ENCODE results near the gene KLF11. TPM values are rescaled to one million over a fixed set of nuclear protein-coding genes. Genes with fewer than 3 reads are reported as not detected.

The KLF11 gene
- total RNA-seq, 2 donors from 2014 or later: 9.3 to 13.1 TPM

DNA sequence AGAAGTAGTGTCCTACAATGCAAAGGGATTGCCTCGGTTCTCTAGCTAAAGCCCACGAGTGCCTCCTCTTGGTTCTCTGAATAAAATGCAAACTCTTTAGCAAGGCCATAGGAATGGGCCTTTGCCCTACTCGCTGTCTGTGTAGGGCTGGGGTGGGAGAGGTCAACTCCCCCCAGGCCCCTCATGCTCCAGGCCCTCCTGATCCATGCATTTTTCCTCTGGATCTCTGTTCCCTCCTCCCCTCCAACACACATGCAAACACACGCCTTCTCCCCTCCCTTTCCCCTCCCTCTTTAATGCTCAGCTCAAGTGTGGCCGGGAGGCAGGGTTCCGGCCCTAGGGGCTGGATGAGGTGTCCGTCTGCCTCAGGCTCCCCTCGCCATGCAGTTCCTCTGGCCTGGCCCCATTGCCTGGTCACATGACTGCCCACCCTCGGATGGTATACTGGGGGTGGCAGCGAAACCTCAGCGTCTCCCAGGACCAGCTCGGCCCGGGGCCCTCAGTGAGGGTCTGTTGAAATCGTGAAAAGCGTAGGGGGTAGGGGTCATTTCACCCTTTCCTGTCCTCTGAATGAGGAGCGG, 14.9 kb upstream of the KLF11 start:
- H3K36me3 Mint-ChIP-seq (ENCODE audit: low read depth): no peaks in the 10 kb centered on the region
- TF ChIP-seq, protein P1, sequence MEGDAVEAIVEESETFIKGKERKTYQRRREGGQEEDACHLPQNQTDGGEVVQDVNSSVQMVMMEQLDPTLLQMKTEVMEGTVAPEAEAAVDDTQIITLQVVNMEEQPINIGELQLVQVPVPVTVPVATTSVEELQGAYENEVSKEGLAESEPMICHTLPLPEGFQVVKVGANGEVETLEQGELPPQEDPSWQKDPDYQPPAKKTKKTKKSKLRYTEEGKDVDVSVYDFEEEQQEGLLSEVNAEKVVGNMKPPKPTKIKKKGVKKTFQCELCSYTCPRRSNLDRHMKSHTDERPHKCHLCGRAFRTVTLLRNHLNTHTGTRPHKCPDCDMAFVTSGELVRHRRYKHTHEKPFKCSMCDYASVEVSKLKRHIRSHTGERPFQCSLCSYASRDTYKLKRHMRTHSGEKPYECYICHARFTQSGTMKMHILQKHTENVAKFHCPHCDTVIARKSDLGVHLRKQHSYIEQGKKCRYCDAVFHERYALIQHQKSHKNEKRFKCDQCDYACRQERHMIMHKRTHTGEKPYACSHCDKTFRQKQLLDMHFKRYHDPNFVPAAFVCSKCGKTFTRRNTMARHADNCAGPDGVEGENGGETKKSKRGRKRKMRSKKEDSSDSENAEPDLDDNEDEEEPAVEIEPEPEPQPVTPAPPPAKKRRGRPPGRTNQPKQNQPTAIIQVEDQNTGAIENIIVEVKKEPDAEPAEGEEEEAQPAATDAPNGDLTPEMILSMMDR (conservative IDR thresholded peaks at IDR 0.05): peak; percentile 62
- no peaks in the 10 kb centered on the region for H3K9me3 Mint-ChIP-seq
- Histone ChIP-seq H3K27ac (ENCODE audit: low read depth, low read length) (no peak overlapping the region), H3K4me1 (ENCODE audit: control insufficient read depth, insufficient read depth, low read length) (peaks cover 9% of the 10 kb centered on the region), H3K4me3 (ENCODE audit: low read length) (no peak overlapping the region), H3K36me3 (ENCODE audit: control insufficient read depth, insufficient read depth, low read length) (no peaks in the 10 kb centered on the region), H3K9ac (ENCODE audit: extremely low read depth, low read length, poor library complexity, severe bottlenecking) (no peak overlapping the region), H3K9me3 (ENCODE audit: control insufficient read depth, low read length) (no peaks in the 10 kb centered on the region), H3K27me3 (ENCODE audit: control insufficient read depth, insufficient read depth, low read length, poor library complexity, severe bottlenecking) (no peaks in the 10 kb centered on the region)
- 77 to 88% methylated on average over 9 to 16 of the region's 16 CpGs for WGBS, 2 experiments (ENCODE audit: insufficient coverage in 1 of 2, insufficient read length in 1 of 2)
- peaks cover 9% of the 10 kb centered on the region for H3K4me1 Mint-ChIP-seq
- DNase-seq: peak; percentile 59
- H3K4me3 Mint-ChIP-seq: no peak overlapping the region
- no peak overlapping the region for H3K27ac Mint-ChIP-seq
- H3K27me3 Mint-ChIP-seq (ENCODE audit: insufficient read depth): no peaks in the 10 kb centered on the region

DNA sequence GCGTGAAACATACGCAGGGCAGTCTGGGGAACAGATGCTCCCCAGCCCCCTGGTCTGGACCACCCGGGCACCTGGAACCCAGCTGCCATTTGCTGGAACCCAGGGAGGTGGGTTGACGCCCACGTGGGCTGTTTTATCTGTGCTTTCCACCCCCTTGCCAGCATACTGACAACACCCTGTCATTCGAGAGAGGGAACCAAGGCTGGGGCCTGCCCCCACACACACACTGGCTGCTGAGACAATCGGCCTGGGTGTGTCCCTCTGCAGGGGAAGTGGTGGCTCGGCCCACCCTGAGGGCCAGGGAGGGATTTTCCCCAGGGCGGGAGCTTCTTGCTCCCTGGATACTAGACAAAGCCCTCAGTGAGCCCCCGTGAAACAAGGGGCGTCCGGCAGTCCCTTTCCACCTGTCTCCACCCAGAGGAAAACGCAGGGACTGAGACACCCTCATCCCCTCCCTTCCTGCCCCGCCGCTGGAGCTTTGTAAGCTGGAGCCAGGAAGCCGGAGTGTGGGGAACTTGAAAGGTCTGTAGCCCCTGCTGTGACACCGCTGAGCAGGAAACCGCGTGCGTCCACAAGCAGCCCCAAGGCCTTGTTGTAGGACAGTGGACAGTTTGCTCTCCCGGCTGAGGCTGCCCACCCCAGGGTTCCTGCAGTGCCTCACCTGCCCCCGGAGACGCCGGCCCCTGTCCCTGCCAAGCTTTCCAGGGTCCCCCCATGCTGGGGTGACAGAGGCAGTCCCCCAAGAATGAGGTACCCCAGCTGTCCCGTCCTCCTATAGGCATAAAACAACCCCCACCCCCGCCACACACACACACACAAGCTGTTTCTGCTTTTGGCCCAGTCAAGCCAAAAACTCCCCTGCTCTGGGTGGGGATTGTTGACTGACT, 14.1 kb upstream of the KLF11 start:
- Histone ChIP-seq H3K4me3 (ENCODE audit: low read length) (no peak overlapping the region), H3K4me1 (ENCODE audit: control insufficient read depth, insufficient read depth, low read length) (peaks cover 9% of the 10 kb centered on the region), H3K9me3 (ENCODE audit: control insufficient read depth, low read length) (no peaks in the 10 kb centered on the region), H3K9ac (ENCODE audit: extremely low read depth, low read length, poor library complexity, severe bottlenecking) (no peak overlapping the region), H3K27me3 (ENCODE audit: control insufficient read depth, insufficient read depth, low read length, poor library complexity, severe bottlenecking) (no peaks in the 10 kb centered on the region), H3K27ac (ENCODE audit: low read depth, low read length) (no peak overlapping the region), H3K36me3 (ENCODE audit: control insufficient read depth, insufficient read depth, low read length) (no peaks in the 10 kb centered on the region)
- H3K36me3 Mint-ChIP-seq (ENCODE audit: low read depth): no peaks in the 10 kb centered on the region
- peaks cover 9% of the 10 kb centered on the region for H3K4me1 Mint-ChIP-seq
- no peak overlapping the region for H3K27ac Mint-ChIP-seq
- TF ChIP-seq, protein P1 (conservative IDR thresholded peaks at IDR 0.05): peak; percentile 21
- no peaks in the 10 kb centered on the region for H3K27me3 Mint-ChIP-seq (ENCODE audit: insufficient read depth)
- peak; percentile 78 for DNase-seq
- WGBS, 2 experiments (ENCODE audit: insufficient coverage in 1 of 2, insufficient read length in 1 of 2): 38 to 47% methylated on average over 9 to 26 of the region's 26 CpGs
- no peak overlapping the region for H3K4me3 Mint-ChIP-seq
- H3K9me3 Mint-ChIP-seq: no peaks in the 10 kb centered on the region

DNA sequence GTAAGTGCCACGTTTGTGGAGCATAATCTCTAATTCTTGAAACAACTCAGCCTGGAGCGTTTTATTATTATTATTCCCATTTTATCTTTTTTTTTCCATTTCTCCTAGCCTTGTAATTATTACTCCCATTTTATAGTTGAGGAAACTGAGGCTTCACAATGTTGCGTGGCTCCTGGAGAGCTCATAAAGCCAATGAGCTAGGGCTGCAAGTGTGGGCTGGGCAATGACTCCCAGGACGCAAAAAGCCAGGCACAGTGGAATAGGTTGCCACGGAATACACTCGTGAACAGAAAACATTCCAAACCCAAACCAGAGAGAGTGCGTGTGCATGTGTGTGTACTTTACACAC, 13.5 kb upstream of the KLF11 start:
- TF ChIP-seq, protein P1 (conservative IDR thresholded peaks at IDR 0.05): no peak
- H3K27me3 Mint-ChIP-seq (ENCODE audit: insufficient read depth): no peaks in the 10 kb centered on the region
- Histone ChIP-seq H3K27ac (ENCODE audit: low read depth, low read length) (no peak overlapping the region), H3K27me3 (ENCODE audit: control insufficient read depth, insufficient read depth, low read length, poor library complexity, severe bottlenecking) (no peaks in the 10 kb centered on the region), H3K9ac (ENCODE audit: extremely low read depth, low read length, poor library complexity, severe bottlenecking) (no peak overlapping the region), H3K36me3 (ENCODE audit: control insufficient read depth, insufficient read depth, low read length) (no peaks in the 10 kb centered on the region), H3K4me1 (ENCODE audit: control insufficient read depth, insufficient read depth, low read length) (peaks cover 9% of the 10 kb centered on the region), H3K9me3 (ENCODE audit: control insufficient read depth, low read length) (no peaks in the 10 kb centered on the region), H3K4me3 (ENCODE audit: low read length) (no peak overlapping the region)
- H3K9me3 Mint-ChIP-seq: no peaks in the 10 kb centered on the region
- no peaks in the 10 kb centered on the region for H3K36me3 Mint-ChIP-seq (ENCODE audit: low read depth)
- H3K4me1 Mint-ChIP-seq: peaks cover 9% of the 10 kb centered on the region
- no peak overlapping the region for H3K4me3 Mint-ChIP-seq
- WGBS, 2 experiments (ENCODE audit: insufficient coverage in 1 of 2, insufficient read length in 1 of 2): 38 to 91% methylated on average over 1 to 7 of the region's 7 CpGs
- DNase-seq: no peak
- H3K27ac Mint-ChIP-seq: no peak overlapping the region
